Measurements from ENCODE around the gene MOB3A.
"Not testable (repeated sequence)": the region's sequence is repeated elsewhere in the genome, so short reads cannot be mapped to it uniquely, and the experiment has no call there.

MOB3A gene

DNA sequence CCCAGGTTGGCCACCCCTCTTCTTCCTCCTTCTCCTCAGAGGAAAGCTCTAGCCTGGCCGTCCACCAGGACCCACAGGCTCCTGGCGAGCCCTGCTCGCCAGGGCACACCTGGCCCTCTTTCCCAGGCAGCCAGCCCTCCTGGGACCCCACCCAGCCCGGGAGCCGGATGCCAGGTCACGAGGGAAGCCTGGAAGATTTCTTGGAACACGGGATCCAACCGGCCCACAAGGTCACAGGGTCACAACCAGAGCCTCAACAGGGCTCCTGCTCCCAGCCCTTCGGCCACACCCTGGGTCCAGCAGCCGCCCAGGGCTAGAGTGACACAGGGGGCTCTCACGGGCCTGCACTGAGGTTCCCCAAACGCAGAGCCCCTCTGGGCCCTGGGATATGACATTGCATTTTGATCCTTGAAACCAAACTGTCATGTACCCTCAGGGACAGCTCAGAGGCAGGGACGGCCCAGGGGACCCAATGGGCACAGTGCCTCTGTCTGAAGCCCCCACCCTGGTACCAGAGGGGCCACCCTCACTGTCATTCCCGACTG, 50.6 kb downstream of the MOB3A start:
- DNase-seq (ENCODE audit: low spot score), result no peak

DNA sequence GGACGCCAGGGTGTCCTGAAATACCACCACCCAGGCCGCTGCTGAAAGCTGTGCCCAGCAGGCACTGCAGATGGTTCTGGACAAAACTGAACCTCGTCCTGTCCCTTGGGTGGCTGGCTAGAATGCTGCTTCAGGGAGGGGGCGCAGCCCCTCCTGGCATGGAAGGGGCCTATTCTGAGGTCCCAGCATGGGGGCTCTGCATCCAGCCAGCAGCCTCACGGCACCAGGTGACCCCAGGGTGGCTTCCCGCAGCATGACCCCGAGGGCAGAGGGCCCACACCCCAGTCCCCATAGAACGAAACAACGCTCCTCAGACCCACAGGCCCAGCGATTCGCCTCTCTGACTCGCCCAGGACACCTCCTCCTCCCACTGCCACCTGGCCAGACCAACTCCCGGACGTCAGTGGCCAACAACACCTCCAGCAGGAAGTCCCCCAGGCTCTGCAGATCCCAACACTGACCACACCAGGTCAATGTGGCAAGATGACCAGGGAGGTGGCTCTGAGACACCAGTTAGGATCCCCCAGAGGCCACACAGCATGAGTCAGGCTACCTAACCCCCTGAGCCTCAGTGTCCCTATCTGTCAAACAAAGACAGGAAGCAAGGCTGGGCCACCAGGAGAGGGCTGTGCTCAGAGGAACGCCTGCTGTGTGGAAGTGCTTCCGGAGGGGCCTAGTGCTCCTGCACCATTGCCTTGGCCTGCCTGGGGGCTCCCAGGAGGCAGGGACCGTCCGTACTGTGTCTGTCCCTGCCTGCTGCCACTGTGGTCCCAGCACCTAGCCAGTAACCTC, 51.2 kb downstream of the MOB3A start:
- no peak for DNase-seq (ENCODE audit: low spot score)

DNA sequence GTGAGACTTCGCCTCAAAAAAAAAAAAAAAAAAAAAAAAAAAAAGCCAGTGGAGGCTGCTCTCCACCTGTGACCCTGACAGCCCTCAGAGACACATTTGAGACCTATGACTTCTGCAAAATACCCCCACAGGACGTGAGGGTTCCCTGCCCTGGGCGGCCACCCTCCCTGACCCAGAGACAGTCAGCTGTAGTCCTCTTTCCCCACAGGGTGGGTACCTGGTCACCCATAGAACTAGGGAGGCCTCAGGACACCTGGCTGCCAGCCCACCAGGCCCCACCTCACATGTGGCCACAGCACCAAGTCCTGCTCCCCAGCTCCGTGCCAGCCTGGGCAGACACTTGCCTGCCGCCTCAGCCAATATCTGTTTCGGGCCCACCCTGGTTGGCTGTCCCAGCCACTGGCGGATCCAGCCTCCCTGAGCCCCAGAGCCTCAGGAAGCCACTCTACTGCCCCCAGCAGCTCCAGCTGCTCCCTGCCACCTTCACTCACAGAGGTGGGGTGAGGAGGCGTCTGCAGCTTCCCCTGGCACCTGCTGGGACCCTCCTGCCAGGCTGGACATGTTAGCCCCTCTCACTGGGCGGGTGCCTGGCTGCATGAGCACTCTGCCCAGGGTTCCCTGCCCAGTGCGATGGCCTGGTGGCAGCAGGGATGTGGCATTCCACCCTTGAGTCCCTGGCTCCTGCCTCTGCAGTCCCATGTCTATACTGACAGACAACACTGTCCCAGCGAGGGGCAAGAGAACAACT, 52.0 kb downstream of the MOB3A start:
- no peak for DNase-seq (ENCODE audit: low spot score)

DNA sequence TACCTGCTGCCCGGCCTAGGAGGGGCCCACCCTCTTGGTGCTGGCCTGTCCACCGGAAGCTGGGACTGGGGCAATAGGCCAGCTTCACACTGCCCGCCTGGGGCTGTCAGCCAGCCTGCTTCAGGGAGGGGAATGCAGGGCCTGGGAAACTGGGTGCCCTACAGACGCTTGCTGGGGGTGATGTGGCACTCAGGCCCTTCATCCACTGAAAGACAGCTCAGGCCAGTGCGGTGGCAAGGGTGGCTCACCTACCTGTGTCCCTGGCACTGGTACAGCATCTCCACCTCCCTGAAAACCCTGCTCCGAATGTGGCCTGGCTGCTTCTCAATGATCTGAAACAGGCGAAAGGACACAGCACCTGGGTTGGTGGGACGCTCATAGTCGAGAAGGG, 52.9 kb downstream of the MOB3A start:
- no peak for DNase-seq (ENCODE audit: low spot score)

DNA sequence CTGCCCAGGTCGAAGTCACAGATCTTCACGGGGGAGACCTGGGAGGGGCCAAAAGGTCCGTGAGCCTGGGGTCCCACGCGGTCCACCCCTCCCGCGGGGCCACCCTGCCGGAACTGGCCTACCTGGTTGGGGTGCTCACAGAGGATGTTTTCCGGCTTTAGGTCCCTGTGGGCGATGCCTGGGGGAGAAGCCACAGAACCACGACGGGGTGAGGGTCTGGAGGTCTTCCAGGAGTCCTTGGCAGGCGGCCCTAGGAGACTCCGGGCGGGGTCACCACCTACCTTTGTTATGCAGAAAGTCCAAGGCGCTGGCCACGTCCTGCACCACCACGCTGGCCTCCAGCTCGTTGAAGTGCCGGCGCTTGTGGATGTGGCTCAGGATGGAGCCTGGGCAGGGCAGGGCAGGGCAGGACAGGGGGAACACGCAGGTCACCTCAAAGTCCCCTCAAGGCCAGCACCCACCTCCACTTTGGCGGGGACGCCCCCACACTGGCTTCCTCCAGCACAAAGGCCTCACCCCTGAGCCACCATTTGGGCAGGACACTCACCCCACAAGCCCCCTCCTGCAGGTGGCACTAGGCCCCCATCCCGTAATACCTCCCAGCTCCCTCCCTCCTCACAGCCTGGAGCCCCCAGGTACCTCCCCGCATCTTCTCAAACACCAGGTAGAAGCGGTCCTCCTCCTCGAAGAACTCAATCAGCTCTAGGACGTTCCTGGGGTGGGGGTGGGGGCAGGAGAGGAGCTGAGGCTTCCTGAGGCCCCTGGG, 53.5 kb downstream of the MOB3A start:
- DNase-seq (ENCODE audit: low spot score), result no peak

DNA sequence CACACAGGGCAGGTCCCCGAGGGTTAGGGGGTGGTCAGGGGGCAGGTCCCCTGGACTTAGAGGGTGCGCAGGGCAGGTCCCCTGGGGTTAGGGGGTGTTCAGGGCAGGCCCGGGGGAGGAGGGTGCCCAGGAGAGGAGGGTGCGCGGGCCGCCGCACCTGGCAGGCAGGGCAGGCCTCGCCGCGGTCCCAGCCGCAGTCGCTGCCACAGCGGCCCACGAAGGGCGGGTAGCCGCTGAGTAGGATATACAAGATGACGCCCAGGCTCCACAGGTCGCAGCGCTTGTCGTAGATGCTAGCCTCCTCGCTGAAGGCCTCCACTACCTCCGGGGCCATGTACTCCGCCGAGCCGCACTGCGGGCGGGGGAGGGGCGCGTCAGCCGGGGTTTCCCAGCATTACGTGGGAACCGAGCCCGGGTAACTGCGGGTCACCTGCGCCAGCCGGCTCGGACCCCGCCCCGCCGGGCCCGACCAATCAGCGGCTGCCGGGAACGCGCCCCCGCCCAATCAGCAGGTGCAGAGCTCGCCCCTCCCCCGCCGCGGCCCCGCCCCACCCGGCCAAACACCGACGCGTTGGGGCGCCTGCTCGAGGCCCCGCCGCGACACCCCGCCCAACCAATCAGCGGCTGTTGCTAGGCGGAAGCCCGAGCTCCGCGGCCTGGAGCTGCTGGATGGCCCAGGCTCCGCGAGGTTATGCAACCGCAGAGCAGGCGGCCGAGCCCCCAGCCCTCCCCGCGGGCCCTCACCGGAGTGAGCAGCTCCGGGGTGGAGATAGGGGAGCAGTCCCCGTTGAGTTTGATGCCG, 54.2 kb downstream of the MOB3A start:
- peak; percentile 99 for DNase-seq (ENCODE audit: low spot score)

DNA sequence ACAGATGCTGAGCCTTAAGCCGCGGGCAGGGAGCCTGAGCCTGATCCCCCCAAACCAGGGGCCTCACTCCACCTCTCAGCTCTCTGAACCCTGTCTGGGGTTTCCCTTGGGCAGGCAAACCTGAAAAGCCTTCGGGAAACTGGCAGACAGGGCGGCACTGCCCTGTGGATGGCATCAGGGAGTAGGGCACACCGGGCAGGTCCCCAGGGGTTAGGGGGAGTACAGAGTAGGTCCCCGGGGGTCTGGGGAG, 54.8 kb downstream of the MOB3A start:
- no peak for DNase-seq (ENCODE audit: low spot score)

DNA sequence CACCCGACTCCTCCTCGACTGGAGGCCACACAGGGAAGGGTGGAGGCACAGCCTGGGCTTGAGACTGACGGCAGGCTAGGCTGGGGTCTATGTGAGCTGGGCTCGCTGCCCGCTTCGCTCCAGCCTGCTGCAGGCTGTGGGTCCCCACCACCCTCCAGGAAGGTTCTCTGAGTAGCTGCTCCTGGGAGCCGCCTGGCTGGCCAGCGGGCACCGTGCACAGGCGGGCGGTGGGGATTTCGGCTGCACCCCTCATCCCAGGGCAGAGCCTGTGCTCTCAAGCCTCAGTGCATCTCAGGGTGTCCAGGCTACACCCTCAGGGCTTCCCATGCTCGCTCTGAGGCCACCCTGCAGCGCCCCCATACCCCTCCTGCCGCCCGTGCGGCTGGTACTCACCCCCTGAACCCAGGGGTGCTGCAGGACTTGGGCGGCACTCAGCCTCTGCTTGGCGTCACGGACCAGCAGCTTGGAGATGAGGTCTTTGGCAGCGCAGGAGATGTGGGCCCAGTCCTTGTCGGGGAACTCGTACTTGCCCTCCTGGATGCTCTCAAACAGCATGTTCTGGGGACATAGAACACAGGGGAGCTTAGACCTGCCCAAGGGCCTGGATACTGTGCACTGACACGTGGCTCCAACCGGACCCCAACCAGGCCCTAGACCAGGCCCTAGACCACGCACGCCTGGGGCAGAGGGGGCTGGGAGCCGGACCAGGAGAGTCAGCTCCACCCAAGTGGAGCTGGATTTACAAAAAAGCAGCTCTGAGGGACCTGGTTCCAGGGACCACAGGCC, 55.3 kb downstream of the MOB3A start:
- DNase-seq (ENCODE audit: low spot score), result no peak

DNA sequence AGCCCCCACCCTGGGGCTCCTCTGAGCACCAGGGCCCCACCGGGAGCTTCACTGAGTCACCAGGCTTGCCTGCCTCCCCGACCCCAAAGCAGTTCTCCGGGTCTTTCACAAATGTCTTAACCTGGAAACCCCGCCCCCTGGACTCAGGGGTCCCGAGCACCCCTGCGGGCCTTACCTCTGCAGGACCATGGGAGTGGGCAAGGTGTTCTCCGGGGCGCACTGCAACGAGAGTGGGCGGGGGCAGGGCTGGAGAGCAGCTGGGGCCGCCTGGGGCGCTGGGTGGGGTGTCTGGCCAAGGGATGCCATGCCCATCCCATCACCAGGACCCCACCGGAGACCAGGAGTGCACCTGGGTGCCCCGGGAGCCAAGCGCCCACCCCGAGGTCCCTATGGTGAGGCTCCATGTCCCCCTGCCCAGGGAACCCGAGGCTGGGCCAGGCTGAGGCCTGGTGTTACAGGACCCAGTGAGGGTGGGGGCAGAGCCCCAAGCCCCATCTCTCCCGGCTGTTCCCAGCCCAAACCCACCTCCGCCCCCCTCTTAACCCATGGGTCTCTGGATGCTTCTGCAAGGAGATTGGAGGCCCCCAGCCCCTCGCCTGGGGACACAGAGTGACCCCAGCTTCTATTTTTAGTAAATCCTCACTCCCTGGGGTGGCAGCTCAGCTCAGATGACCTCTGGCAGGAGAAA, 56.0 kb downstream of the MOB3A start:
- DNase-seq (ENCODE audit: low spot score), result no peak

DNA sequence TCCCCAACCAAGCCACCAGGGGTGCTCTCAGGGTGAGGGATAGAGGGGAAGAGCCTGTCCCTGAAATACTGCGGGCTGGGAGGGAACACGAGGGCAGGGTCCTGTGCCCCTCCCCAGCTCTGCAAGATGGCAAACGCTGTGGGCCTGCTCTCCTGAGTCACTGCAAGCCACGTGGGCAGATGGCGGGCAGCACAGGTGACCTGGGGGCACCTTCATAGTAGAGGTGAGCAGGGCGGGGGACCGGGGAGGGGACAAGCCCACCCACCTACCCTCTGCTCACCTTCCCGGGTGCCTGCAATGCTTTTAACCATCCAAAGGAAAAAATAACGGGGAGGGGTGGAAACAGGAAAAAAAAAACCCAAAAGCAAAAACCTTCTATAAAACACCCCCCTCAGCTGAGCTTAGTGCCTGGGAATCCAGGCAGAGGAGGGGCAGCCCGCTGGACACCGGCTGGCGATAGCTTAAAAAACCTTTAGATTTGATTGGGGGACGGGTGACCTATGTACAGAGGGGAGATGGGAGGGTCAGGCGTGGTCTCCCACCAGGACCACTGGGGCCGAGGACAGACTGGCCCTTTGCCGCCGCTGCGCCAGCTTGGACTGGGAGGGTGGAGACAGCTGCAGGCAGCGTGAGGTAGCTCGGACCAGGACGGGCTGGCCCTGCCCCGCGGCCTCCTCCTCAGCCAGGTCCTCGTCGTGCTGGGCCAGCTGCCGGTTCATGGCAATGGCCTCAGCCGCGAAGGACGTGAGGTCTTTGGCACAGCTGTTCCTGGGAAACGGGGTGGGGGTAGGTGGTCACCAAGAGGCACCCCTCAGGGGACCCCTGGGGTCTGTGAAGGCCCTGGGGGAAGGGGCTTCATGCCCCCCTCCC, 56.8 kb downstream of the MOB3A start:
- DNase-seq (ENCODE audit: low spot score), result no peak

DNA sequence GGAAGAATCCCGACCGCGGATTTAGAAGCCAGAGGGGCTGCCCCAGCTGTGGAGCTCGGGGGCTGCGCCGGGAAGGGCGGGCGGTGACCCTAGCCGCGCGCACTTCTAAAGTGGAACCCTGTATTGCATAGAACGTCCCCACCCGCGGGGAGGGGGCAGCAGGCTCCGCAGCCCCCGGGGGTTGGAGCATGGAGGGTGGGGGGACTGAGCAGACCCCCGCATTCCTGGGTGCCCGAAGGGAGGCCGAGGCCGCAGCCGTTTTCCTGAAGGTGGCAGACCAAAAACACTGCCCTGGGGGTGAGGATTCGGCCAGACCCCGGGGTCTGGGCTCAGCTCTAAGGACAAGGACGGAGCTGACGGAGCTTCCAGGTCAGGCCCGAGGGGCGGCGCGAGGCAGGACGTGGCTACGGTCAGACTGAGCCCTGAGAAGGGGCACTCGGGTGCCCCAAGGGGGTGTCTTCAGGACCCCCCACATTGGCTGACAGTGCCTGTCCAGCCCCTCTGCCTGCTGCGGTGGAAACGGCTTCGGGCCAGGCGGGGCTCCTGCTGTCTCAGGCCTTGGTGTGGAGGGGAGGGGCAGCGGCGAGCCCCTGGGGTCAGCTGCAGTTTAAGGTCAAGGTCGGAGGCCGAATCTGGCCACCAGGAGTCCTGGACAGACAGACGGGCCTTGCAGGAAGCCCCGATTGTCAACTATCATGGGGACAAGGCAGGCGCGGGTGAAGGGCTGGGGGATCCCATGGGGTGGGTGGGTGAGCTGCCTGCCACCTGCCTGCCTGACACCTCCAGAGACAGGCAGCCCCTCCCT, 57.6 kb downstream of the MOB3A start:
- no peak for DNase-seq (ENCODE audit: low spot score)

DNA sequence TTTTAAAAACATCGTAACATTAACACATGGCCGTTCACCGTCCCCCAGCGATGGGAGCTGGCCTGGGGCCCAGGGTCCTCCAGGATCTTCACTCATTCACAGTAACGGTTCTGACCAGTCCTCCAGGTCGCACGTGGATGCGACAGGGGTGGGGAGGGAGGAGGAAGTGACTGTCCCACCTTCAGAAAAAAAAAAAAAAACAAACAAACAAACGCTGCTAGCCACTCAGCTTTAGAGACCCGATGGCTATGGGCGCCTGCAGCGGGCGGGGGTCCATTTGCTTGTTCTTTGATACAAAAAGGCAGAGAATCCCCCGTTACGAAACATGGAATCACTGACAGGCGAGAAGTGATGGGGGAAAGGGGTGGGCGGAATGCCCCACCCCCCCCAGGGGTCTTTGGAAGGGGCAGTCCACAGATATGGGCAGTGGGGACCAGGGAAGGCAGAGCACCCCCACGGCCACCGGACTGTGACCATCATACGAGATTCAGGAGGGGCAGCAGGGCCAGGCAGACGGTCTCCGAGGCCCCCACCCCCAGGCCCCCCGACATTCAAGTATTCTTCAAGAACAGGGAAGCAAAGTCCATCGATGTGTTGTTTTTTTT, 58.4 kb downstream of the MOB3A start:
- no peak for DNase-seq (ENCODE audit: low spot score)

DNA sequence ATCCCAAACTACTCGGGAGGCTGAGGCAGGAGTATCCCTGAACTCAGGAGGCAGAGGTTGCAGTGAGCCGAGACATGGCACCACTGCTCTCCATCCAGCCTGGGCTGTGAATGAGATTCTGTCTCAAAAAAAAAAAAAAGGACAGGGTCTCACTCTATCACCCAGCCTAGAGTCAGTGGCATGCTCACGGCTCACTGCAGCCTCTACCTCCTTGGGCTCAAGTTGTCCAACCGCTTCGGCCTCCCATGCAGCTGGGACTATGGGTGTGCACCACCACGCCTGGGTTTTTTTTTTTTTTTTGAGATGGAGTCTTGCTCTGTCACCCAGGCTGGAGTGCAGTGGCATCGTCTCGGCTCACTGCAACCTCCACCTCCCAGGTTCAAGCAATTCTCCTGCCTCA, 59.7 kb downstream of the MOB3A start:
- DNase-seq (ENCODE audit: low spot score), result no peak

DNA sequence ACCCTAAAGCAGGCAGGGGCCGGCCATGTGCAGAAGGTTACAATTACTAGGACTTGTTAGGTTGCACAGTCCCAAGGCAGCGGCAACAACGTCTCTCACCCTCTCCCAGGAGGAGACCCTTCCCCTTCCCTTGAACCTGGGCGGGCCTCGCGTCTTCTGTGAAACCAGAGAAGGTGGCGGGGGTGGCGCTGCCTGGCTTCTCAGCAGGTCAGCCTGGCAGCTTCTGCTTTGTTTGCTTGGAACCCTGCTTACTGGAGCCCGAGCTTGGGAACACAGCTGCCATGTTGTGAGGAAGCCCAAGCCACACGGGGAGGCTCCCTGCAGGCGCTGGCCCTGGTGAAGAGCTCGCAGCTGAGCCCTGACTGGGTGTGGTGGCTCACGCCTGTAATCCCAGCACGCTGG, 60.5 kb downstream of the MOB3A start:
- DNase-seq (ENCODE audit: low spot score), result no peak

DNA sequence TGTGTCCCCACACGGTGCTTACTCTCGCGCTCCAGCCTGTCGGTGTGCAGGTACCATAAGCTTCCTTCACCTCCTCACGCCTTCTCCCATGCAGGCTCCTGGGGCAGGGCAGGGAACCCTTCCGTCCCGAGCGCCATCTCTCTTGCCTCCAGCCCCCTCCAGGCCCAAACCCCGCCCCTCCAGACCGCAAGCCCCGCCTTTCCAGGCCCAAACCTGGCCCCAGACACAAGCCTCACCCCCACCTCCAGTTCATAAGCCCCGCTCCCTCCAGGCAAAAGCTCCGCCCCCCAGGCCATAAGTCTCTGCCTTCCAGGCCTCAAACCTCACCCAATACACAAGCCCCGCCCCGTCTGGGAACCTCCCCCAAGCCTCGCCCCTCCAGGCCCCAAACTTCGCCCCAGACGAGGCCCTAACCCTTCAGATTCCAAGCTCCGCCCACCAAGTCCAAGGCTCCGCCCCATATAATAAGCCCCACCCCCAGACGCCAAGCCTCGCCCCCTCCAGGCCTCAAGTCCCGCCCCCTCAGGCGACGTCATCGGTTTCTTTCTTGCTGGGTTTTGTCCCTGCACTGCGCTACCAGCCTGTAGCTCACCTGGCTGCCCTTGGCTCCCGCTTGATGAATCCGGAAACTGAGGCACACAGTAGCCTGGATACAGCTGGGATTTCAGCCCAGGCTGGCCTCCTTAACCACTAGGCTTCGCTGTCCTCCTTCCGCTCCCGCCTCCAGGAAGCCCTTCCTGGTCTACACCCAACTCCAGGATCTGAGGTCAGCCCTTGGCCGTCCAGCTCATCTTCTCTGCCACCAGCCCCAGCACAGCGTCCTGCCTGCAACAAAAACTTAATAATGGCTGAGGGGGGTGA, 61.2 kb downstream of the MOB3A start:
- peak; percentile 74 for DNase-seq (ENCODE audit: low spot score)

DNA sequence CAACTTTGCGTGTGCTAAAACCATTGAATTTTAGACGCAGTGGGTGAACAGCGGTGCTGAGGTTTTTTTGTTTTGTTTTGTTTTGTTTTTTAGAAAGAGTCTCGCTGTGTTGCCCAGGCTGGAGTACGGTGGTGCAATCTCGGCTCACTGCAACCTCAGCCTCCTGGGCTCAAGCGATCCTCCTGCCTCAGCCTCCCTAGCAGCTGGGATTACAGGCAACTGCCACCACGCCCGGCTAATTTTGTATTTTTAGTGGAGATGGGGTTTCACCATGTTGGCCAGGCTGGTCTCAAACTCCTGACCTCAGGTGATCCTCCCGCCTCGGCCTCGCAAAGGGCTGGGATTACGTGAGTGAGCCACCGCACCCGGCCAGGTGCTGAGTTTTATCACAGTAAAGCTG, 61.9 kb downstream of the MOB3A start:
- DNase-seq (ENCODE audit: low spot score), result not testable (repeated sequence)

DNA sequence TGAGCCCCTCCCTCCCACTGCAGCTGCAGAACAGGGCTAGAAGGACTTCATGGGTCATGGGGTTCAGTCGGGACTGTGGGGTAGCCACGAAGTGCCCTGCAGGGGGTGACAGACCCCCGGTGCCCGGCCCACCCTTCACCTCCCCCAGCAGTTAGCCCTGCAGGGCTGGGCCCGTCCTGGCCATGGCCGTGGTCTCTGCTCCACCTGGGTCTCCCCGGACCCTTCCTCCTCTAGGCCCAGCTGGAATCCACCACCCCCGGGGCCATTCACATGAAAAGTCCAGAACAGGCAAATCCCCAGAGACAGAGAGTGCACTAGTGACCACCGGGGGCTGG, 62.3 kb downstream of the MOB3A start:
- no peak for DNase-seq (ENCODE audit: low spot score)

All from germinal center (tissue), 1 donor.